Activated naive CD4-positive, alpha-beta T cell treated with anti-CD3 and anti-CD28 coated beads, Interleukin-2, amount 50 U/mL, for 72 hours (primary cell): ENCODE results near the gene TGM3. TPM values are rescaled to one million over a fixed set of nuclear protein-coding genes. Genes with fewer than 3 reads are reported as not detected.

Experiments
- ATAC-seq, 2 donors: fragments of 150-1000 bp; cut with Tn5 transposase; 2 replicates each; pipeline ENCODE4 v1.10.0; 2021; ENCODE audit warnings: mild to moderate bottlenecking in 2 of 2, moderate library complexity in 2 of 2
- DNase-seq, 2 donors: peaks; one replicate each; pipeline ENCODE4 v3.0.0; 2021 to 2022; ENCODE audit warnings: low spot score in 2 of 2
- H3K27ac Mint-ChIP-seq, 2 donors: one replicate each; pipeline ENCODE4 v1.8.0; 2022; ENCODE audit warnings: mild to moderate bottlenecking in 2 of 2, mixed read lengths in 2 of 2
- H3K36me3 Mint-ChIP-seq, 2 donors: one replicate each; pipeline ENCODE4 v1.8.0; 2022; ENCODE audit warnings: mixed read lengths in 2 of 2
- H3K9me3 Mint-ChIP-seq, 2 donors: one replicate each; pipeline ENCODE4 v1.8.0; 2022; ENCODE audit warnings: mixed read lengths in 2 of 2
- total RNA-seq, 2 donors: library from RNA; stranded (reverse); gene quantifications; one replicate each; pipeline ENCODE4 v1.2.3, GENCODE V29; 2022

The TGM3 gene
- total RNA-seq, 2 donors from 2014 or later: 0.16 TPM; not detected in 1

DNA sequence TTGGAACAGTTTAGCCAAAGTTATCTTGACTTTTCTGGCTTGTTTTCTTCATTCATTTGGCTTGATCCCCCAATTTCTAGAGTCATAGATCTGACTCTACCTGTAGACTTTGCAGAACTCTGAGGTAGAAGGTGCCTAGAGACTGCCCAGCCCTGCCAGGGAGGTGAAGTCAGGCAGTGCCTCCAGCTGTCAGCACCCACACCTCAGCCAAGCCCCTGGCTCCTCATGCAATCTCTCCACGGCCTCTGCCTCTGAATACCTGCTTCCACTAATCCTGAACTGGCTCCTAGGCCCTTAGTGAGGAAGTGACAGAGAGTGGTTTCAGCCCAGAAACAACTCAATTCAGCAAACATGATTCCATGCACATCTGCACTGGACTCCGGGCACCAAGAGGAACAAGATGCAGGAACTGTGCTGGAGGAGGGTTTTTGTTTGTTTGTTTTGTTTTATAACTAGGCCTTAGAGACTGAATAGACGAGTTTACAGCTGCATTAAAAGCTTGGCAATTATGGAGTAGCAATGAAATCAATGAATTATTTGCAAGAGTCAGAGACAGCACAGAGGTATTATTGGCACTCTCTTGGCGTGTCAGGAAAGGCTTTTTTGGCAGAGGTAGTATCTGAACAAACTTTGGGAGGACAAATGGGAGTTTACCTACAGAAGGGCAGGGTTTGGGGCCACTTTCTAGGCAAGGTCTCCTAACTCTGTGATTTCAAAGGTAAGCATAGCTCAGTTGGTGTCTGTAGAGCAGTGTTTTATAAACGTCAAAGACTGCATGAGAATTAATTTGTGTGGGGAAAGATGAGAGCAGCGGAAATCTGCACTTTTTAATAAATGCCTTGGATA lies 25.2 kb downstream of the TGM3 start:
- Mint-ChIP-seq H3K36me3 (peaks cover 0 to 5% of the 10 kb centered on the region in 2 donors), H3K27ac (no peak overlapping the region), H3K9me3 (peaks cover 0 to 4% of the 10 kb centered on the region in 2 donors)
- DNase-seq (no peak), ATAC-seq (no peak)

DNA sequence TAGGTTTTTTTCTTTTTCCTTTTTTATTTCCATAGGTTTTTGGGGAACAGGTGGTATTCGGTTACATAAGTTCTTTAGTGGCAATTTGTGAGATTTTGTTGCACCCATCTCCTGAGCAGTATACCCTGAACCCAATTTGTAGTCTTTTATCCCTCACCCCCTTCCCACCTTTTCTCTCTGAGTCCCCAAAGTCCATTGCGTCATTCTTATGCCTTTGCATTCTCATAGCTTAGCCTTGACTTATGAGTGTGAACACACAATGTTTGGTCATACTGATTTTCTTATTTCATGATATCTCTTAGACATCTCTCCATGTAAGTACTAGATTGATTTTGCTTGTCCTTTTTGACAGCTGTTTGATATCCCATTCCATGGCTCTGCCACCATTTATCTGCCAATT lies 27.2 kb downstream of the TGM3 start:
- H3K27ac Mint-ChIP-seq: peak overlapping the region in 1 of 2 donors; percentile 7
- H3K9me3 Mint-ChIP-seq: peaks cover 0 to 4% of the 10 kb centered on the region in 2 donors
- H3K36me3 Mint-ChIP-seq: peaks cover 0 to 5% of the 10 kb centered on the region in 2 donors
- DNase-seq: no peak
- no peak for ATAC-seq

DNA sequence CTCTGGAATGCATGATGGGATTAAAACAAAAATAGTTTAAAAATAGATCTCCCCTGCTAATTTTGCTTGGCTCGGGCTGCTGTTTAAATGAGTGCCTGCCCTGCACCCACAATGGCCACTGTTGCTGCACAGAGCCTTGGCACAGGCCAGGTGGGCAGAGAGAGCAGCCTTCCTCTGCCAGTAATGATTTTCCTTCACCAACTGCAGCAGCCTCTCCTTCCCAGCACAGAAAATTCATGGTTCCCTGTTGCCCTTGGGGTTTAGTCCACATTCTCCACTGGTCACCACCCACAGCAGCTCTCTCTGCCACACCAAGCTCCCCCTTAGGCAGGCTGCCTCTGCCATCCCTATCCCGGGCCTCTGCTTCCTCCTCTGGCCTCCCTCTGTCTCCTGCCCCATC lies 30.2 kb downstream of the TGM3 start:
- Mint-ChIP-seq H3K36me3 (no peaks in the 10 kb centered on the region), H3K9me3 (no peaks in the 10 kb centered on the region), H3K27ac (no peak overlapping the region)
- ATAC-seq: no peak
- no peak for DNase-seq

DNA sequence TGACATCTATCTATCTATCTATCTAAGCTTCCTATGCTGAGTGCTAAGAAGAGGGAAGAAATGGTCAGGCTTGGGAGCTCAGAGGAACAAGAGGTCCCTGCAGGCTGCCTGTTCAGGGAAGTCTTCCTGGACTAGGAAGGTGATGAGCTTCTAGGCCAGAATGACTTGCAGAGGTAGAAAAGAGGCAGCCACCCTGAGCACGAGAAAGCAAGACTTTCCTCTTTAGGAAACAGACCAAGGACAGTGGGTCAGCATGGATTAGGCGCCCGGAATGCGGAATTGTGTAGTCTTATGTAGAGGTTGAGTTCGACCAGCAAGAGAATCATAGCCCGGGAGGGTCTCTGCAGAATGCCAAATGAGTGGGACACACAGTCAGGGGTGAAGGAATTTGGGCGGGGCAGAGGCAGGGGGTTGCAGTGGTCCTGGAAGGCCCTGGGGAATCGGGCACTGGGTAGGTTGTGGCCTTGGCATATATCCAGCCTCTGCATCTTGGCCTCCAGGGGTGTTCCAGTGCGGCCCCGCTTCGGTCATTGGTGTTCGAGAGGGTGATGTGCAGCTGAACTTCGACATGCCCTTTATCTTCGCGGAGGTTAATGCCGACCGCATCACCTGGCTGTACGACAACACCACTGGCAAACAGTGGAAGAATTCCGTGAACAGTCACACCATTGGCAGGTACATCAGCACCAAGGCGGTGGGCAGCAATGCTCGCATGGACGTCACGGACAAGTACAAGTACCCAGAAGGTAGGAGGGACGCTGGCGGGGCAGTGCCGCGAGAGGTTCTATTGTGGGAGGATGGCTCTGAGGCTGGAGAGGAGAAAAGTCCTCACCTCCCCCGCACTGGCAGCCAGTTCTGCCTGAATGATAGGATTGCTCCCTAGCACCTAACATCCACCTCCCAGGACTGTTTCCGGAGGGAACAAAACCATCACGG lies 32.1 kb downstream of the TGM3 start:
- Mint-ChIP-seq H3K9me3 (no peaks in the 10 kb centered on the region), H3K27ac (no peak overlapping the region), H3K36me3 (no peaks in the 10 kb centered on the region)
- ATAC-seq (no peak), DNase-seq (no peak)

DNA sequence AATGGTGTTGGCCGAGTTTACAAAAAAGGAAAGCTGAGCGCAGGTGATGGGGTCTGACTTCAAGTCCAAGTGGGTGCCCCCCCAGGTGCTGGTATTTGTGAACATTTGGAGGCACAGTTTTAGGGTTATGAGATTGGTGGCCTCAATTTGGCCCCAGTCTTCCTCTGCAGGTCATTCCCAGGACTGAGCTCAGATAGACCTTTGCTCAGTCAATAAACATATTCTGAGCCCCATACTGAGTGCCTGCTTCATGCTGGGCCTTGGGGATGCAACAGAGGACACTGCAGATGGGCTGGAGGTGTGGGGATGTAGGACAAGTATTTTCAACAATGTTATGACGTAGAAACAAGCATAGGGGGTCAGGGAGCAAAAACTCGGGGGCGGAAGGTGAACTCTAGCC lies 33.5 kb downstream of the TGM3 start:
- H3K27ac Mint-ChIP-seq: no peak overlapping the region
- DNase-seq (no peak), ATAC-seq (no peak)
- no peaks in the 10 kb centered on the region for H3K36me3 Mint-ChIP-seq
- H3K9me3 Mint-ChIP-seq: no peaks in the 10 kb centered on the region

DNA sequence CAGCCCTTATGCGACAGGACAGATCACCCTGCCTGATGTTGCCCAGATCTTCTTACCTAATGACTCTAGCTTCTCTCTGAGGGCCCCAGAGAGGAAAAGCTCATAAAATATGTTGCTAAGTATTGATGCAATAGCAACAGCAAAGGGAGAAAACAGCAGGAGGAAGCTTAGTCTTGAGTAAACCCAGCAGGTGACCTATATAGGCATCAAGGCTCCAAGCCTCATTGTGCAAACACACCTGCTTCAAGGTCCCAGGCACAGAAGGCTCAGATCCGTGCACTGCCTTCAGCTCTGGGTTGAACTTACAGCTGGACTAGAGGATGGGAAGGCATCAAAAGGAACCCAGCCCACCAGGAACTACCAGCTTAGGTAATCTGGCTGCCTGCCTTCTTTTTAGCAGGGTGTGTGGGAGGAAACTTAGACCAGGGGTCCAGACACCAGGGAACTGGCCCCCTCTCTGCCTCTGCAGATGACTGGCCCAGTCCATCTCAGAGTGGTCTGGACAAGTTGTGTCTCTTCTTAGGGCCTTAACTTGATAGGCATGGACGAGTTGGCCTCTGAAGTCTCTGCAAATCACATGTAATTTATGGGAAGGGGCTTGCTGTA lies 34.4 kb downstream of the TGM3 start:
- ATAC-seq (no peak), DNase-seq (no peak)
- Mint-ChIP-seq H3K27ac (no peak overlapping the region), H3K9me3 (no peaks in the 10 kb centered on the region), H3K36me3 (no peaks in the 10 kb centered on the region)

DNA sequence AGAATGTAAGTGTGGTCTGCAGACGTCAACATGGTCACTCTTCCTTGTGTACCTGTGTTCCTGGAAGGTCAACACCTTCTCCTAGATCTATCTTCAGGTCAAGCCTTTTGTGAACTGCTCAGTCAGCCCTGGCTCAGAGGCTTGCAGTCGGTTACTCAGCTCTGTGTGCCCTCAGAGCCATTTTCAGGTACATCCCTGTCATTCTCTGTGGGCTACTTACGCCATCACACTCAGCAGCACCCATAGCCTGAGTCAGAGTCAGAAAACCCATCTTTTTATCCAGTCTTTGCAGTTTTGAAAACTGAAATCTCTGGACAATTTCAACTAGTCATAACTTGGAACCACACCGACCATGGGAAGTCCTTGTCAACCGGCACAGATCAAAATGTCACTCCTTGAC lies 35.3 kb downstream of the TGM3 start:
- Mint-ChIP-seq H3K9me3 (no peaks in the 10 kb centered on the region), H3K27ac (no peak overlapping the region), H3K36me3 (no peaks in the 10 kb centered on the region)
- DNase-seq (no peak), ATAC-seq (peak in 1 of 2 donors; percentile 34)

DNA sequence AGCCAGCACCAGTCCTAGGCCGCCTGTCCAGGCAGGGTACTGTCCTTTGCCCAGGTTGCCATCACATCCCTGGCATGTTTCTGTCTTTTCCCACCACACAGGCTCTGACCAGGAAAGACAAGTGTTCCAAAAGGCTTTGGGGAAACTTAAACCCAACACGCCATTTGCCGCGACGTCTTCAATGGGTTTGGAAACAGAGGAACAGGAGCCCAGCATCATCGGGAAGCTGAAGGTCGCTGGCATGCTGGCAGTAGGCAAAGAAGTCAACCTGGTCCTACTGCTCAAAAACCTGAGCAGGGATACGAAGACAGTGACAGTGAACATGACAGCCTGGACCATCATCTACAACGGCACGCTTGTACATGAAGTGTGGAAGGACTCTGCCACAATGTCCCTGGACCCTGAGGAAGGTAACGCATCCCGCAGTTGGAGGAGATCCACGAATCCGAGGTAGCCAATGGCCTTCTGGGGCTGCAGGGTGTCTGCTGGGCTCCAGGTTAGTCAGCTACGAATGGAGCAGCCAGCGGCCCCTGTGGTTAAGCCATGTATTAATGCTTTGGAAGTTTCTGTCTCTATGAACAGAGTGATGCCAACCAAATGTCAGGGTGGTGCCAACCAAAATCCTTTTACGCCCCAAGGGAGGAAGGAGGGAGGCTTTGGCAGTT lies 36.2 kb downstream of the TGM3 start:
- H3K27ac Mint-ChIP-seq: no peak overlapping the region
- H3K9me3 Mint-ChIP-seq: no peaks in the 10 kb centered on the region
- DNase-seq: no peak
- ATAC-seq: no peak
- no peaks in the 10 kb centered on the region for H3K36me3 Mint-ChIP-seq

DNA sequence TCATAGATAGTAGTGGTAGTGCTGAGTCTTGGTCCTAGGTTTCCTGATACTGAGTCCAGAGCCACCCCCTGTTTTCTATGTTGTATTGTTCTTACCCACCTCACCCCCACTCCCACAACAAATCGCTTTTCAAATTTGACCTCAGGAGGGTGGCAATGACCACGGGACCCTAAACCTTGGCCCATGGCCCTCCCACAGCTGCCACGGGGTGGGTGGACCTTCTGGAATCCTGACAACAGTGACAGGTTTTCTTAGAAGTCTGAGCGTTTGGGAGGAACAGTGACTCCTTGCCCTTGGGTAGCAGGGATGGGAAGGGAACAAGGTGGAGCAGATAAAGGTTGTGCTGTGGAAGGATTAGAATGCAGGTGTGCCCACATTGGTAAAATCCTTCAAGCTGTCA lies 36.9 kb downstream of the TGM3 start:
- no peak for DNase-seq
- Mint-ChIP-seq H3K27ac (no peak overlapping the region), H3K36me3 (no peaks in the 10 kb centered on the region), H3K9me3 (no peaks in the 10 kb centered on the region)
- ATAC-seq: no peak

DNA sequence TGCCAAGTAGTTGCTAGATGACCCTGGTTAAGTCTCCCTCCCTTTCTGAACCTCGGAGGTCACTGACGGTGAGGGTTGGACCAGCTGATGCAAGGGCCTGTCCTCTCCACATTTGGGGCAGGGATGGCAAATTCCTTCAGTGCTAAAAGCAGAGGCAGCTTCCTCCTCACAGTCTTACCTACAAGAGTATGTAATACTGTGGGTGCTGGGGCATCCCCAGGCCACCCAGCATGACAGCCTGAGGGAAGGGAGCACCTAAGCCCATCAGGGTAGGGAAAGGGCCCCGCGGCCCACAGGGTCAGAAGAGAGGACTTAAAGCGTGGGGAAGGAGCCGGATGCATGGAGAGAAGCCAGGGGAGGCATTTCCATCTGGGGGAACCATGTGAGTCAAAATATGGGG lies 38.0 kb downstream of the TGM3 start:
- no peaks in the 10 kb centered on the region for H3K9me3 Mint-ChIP-seq
- H3K27ac Mint-ChIP-seq: no peak overlapping the region
- no peak for DNase-seq
- ATAC-seq: no peak
- H3K36me3 Mint-ChIP-seq: no peaks in the 10 kb centered on the region

DNA sequence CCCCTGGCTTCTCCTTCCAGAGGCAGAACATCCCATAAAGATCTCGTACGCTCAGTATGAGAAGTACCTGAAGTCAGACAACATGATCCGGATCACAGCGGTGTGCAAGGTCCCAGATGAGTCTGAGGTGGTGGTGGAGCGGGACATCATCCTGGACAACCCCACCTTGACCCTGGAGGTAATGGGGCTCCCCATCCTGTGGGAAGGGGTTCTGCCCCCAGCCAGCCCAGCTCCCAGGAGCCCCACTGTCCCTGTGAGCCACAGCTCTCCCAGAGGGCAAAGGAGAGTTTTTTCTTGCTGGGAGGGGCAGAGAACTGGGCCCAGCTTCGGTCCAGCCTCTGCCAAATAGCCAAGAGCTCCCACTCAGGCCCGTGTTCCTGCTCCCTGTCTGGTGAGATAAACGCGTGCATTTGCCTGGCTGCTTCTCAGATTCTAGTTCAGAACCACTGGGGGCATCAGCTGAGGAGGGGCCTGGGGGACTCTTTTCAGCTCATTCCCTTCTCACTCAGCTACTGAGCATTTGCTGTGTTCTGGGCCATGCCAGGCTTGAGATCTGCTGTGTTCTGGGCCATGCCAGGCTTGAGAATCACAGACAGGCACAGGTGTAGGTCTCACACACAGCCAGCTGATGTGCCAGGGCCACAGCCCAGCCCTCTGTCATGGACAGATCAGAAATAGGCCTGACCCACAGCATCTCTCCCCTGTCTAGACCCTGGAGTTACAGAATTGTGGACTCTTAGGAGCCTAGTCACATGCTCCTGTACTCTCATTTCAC lies 39.5 kb downstream of the TGM3 start:
- H3K36me3 Mint-ChIP-seq: no peaks in the 10 kb centered on the region
- H3K27ac Mint-ChIP-seq: peak overlapping the region in 1 of 2 donors; percentile 7
- no peaks in the 10 kb centered on the region for H3K9me3 Mint-ChIP-seq
- ATAC-seq (no peak), DNase-seq (no peak)

DNA sequence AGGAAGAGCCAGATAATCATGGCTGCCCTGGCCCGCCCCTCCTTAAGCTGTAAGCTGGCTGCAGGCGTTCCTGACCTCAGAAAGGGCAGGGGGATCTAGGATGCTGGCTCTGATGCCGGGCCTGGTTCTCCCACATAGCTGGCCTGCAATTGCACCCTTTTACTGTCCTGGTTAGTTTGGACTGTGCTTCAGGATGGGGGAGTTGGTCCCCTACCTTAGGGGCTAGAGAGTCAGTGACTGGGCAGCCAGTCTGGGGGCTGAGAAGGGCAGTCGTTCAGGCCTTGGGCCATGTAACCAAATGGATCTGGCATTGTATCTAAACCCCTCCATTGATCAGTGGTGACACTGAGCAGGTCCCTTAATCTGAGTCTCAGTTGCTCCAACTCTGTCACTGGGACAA lies 40.7 kb downstream of the TGM3 start:
- no peak overlapping the region for H3K27ac Mint-ChIP-seq
- H3K36me3 Mint-ChIP-seq: no peaks in the 10 kb centered on the region
- ATAC-seq (no peak), DNase-seq (no peak)
- no peaks in the 10 kb centered on the region for H3K9me3 Mint-ChIP-seq

DNA sequence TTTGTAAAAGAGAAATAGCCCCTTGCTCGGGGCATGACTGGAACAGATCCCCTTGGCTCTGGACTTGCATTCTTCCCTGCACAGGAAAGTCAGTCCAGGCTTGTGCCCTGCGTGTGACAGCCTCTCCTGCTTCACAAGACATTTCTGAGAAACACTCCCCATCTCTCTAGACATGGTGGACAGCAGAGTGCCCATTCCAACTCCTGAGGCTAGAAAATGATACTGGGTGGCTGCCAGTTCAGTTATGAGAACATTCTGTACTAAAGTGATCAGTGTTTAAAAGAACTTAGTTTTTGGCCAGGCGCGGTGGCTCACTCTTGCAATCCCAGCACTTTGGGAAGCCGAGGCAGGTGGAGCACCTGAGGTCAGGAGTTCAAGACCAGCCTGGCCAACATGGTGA lies 41.3 kb downstream of the TGM3 start:
- no peak for ATAC-seq
- Mint-ChIP-seq H3K36me3 (no peaks in the 10 kb centered on the region), H3K27ac (no peak overlapping the region), H3K9me3 (no peaks in the 10 kb centered on the region)
- DNase-seq: no peak

DNA sequence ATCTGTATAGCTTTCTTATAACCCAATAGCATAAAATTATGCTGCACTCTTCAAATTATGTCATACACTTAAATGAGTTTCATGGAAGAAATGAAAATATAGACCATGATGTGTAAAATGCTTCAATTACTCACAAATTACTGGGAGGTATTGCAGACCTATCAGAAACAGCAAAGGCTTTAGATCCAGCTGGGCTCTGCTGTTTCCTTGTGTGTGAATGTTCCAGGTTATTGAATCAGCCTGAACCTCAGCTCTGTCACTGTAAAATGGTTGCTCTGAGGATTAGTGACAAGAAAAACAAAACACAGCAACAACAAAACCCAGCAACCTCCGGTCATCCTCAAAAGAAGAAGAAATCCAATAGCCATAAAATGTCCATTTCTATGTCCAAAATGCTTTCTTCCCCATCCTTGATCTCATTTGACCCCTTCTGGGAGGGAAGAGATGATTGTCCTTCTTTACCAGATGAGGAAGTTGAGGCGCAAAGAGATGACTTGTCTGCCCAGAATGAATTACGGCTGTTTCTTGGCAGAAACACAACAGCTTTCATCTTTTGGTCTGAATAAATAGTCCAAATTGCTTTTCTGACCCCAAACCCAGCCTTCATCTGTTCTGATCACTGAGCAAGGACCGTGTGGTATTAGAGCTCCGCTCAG lies 42.7 kb downstream of the TGM3 start:
- ATAC-seq (no peak), DNase-seq (no peak)
- Mint-ChIP-seq H3K36me3 (no peaks in the 10 kb centered on the region), H3K27ac (no peak overlapping the region), H3K9me3 (no peaks in the 10 kb centered on the region)

DNA sequence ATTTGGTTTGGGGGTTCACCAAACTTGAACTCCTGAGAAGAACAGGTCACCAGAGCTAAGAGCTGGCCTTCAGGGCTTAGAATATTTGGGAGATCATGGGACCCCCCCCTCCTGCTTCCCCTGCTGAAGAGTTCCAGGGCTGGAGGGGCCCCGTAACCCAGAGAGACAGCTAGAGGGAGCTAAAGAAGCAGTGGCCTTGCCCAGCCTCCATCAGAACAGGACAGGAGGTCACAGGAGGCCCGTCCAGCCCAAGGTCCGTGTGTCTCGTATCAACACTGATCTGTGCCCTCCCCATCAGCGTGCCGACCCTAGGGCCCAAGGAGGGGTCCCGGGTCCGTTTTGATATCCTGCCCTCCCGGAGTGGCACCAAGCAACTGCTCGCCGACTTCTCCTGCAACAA lies 44.3 kb downstream of the TGM3 start:
- Mint-ChIP-seq H3K27ac (no peak overlapping the region), H3K9me3 (no peaks in the 10 kb centered on the region), H3K36me3 (no peaks in the 10 kb centered on the region)
- DNase-seq: no peak
- ATAC-seq: no peak

DNA sequence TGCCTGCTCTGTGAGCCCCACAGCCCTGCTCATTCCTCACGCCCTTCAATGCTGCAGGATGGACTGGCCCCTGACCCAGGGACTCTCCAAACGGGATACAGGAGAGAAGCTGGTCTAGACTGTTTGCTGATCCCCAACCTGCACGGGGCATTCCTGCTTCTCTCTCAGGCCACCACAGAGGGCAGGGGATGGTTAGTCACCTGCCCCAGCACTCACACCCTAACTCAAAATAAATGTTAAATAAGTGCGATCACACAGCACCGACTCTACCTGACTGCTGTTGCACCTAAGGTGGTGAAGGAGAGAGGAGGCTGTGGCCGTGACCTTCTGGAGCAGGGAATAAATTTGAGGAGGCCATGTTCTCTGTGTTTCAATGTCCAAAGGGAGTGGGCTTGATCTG lies 45.0 kb downstream of the TGM3 start:
- no peak for ATAC-seq
- DNase-seq: no peak
- H3K36me3 Mint-ChIP-seq: no peaks in the 10 kb centered on the region
- H3K27ac Mint-ChIP-seq: no peak overlapping the region
- no peaks in the 10 kb centered on the region for H3K9me3 Mint-ChIP-seq
